CD14-positive monocyte (primary cell): ENCODE data around the gene PITPNM2. TPM values are rescaled to one million over a fixed set of nuclear protein-coding genes. Genes with fewer than 3 reads are reported as not detected.

ENCODE experiments used
- DNase-seq, 3 donors: peaks; one replicate each; pipeline ENCODE4 v3.0.0-alpha.2; 2011 to 2022
- H2AFZ ChIP-seq: 2 replicates; pipeline ENCODE4 v1.6.0; 2012; ENCODE audit warnings: mild to moderate bottlenecking, low read depth, low read length, inconsistent platforms; ENCODE audit not compliant: insufficient read depth, poor library complexity, severe bottlenecking
- H3K27ac ChIP-seq, 2 donors: 1 replicate in 1 of 2; 2 replicates in 1 of 2; pipeline ENCODE4 v1.5.1; 2012 to 2013; ENCODE audit warnings: low read length in 2 of 2, control low read depth in 1 of 2, inconsistent platforms in 1 of 2, low read depth in 1 of 2, mild to moderate bottlenecking in 1 of 2
- H3K27me3 ChIP-seq, 2 donors: one replicate each; pipeline versions ENCODE4 v1.6.0 to v1.6.1; 2011 to 2013; ENCODE audit warnings: low read length in 2 of 2; ENCODE audit not compliant: control insufficient read depth in 2 of 2, insufficient read depth in 2 of 2
- H3K36me3 ChIP-seq, 2 donors: replicated peaks in 1 of 2; 1 replicate in 1 of 2; 2 replicates in 1 of 2; pipeline versions ENCODE4 v1.5.1 to v1.6.1; 2012 to 2013; ENCODE audit warnings: low read length in 2 of 2, control low read depth in 1 of 2, inconsistent platforms in 1 of 2, mild to moderate bottlenecking in 1 of 2; ENCODE audit not compliant: insufficient read depth in 2 of 2, control insufficient read depth in 1 of 2
- H3K4me1 ChIP-seq, 2 donors: 1 replicate in 1 of 2; 2 replicates in 1 of 2; pipeline versions ENCODE4 v1.5.1 to v1.6.1; 2012 to 2013; ENCODE audit warnings: low read length in 2 of 2, control low read depth in 1 of 2, inconsistent platforms in 1 of 2, mild to moderate bottlenecking in 1 of 2, moderate library complexity in 1 of 2; ENCODE audit not compliant: insufficient read depth in 2 of 2, control insufficient read depth in 1 of 2
- H3K4me2 ChIP-seq: replicated peaks from 2 replicates; pipeline ENCODE3; 2012; ENCODE audit warnings: low read length, moderate library complexity, mild to moderate bottlenecking; ENCODE audit not compliant: poor library complexity, severe bottlenecking; ENCODE audit errors: extremely low read depth
- H3K4me3 ChIP-seq, 3 experiments: fragments of 200-600 bp in 1 of 3; sonication (generic) in 1 of 3; replicated peaks in 1 of 3; 1 replicate in 2 of 3; 2 replicates in 1 of 3; pipeline ENCODE4 v1.5.1; 2011 to 2013; ENCODE audit warnings: low read length in 3 of 3, mild to moderate bottlenecking in 3 of 3, control low read depth in 2 of 3, low read depth in 2 of 3, inconsistent platforms in 1 of 3, moderate library complexity in 1 of 3
- H3K79me2 ChIP-seq: 2 replicates; pipeline ENCODE4 v1.6.0; 2012; ENCODE audit warnings: mild to moderate bottlenecking, control low read depth, inconsistent platforms, low read length, moderate library complexity; ENCODE audit not compliant: insufficient read depth
- H3K9ac ChIP-seq: 2 replicates; pipeline ENCODE4 v1.6.0; 2017; ENCODE audit warnings: low read length, mild to moderate bottlenecking; ENCODE audit not compliant: insufficient read depth, poor library complexity, severe bottlenecking
- H3K9me3 ChIP-seq, 2 donors: replicated peaks in 1 of 2; 1 replicate in 1 of 2; 2 replicates in 1 of 2; pipeline versions ENCODE4 v1.5.1 to v1.6.1; 2012 to 2013; ENCODE audit warnings: low read length in 2 of 2, control low read depth in 1 of 2; ENCODE audit not compliant: control insufficient read depth in 1 of 2, insufficient read depth in 1 of 2
- H4K20me1 ChIP-seq: 2 replicates; pipeline ENCODE4 v1.6.0; 2012; ENCODE audit warnings: mild to moderate bottlenecking, low read length, control low read depth, moderate library complexity; ENCODE audit not compliant: insufficient read depth
- H3K27ac Mint-ChIP-seq, 7 donors: one replicate each; pipeline ENCODE4 v1.8.0; 2020; ENCODE audit warnings: mild to moderate bottlenecking in 7 of 7, mixed read lengths in 7 of 7, moderate library complexity in 6 of 7, inconsistent platforms in 2 of 7
- H3K27me3 Mint-ChIP-seq, 3 donors: one replicate each; pipeline ENCODE4 v1.8.0; 2021 to 2022; ENCODE audit warnings: low read depth in 3 of 3, mild to moderate bottlenecking in 3 of 3, mixed read lengths in 3 of 3, moderate library complexity in 3 of 3, inconsistent platforms in 1 of 3
- H3K36me3 Mint-ChIP-seq, 2 donors: one replicate each; pipeline ENCODE4 v1.8.0; 2020; ENCODE audit warnings: mixed read lengths in 2 of 2, inconsistent platforms in 1 of 2, mild to moderate bottlenecking in 1 of 2
- H3K4me1 Mint-ChIP-seq: one replicate; pipeline ENCODE4 v1.8.0; 2020; ENCODE audit warnings: mild to moderate bottlenecking, mixed read lengths
- H3K4me3 Mint-ChIP-seq, 2 donors: one replicate each; pipeline ENCODE4 v1.8.0; 2020; ENCODE audit warnings: mild to moderate bottlenecking in 2 of 2, mixed read lengths in 2 of 2, moderate library complexity in 1 of 2
- H3K9me3 Mint-ChIP-seq, 7 donors: one replicate each; pipeline ENCODE4 v1.8.0; 2020 to 2022; ENCODE audit warnings: mixed read lengths in 7 of 7, mild to moderate bottlenecking in 6 of 7, moderate library complexity in 6 of 7, inconsistent platforms in 2 of 7
- CTCF ChIP-seq: fragments of 200-600 bp; IDR thresholded peaks from one replicate; pipeline ENCODE4 v1.8.0; 2022; ENCODE audit warnings: antibody characterized with exemption, mild to moderate bottlenecking
- WGBS: methylation state at CpG from one replicate; pipeline ENCODE4 v1.1.5; 2013; ENCODE audit warnings: missing lambda C conversion rate; ENCODE audit not compliant: insufficient coverage; 5-methylcytosine and 5-hydroxymethylcytosine counted together
- intact Hi-C, 2 donors: fragments of 100-400 bp; cut with micrococcal nuclease; formaldehyde crosslinking; loops; one replicate each; pipeline versions ENCODE4 v1.15.0 to v1.15.1; 2023
- polyA plus RNA-seq, 3 donors: library from polyadenylated mRNA; depleted of rRNA in 1 of 3; unstranded in 2 of 3; stranded (reverse) in 1 of 3; fragments of 300-500 nt in 2 of 3; fragments of >200 nt in 1 of 3; fragmentation: Illumina TruSeq in 2 of 3; gene quantifications; 1 replicate in 2 of 3; 2 replicates in 1 of 3; pipeline ENCODE4 v1.2.3, GENCODE V29; 2012 to 2021

Gene PITPNM2
- polyA plus RNA-seq, 3 donors, result 0.08 to 0.67 TPM; not detected in 1

DNA sequence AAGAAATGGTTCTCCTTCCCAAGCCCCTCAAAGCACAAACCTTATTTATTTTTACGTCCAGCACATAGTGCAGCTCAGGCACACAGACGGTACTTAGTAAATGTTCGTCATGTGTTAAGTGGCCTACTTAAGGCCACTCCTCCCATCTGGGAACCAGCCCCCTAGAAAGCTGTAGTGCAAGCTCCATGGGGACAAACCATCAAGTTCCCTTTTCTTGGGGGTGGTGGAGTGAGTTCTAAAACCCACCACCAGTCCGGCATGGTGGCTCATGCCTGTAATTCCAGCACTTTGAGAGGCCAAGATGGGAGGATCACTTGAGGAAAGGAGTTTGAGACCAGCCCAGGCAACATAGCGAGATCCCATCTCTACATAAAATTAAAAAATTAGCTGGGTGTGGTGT is 49.4 kb downstream of the PITPNM2 start:
- no peak for TF ChIP-seq CTCF
- no CpG with 5 or more reads among the region's 5 CpGs for WGBS
- intact Hi-C loops, result no loop called here
- Histone ChIP-seq H3K36me3 (no peaks in the 10 kb centered on the region), H3K27me3 (no peaks in the 10 kb centered on the region), H3K4me3 (no peak overlapping the region), H3K27ac (no peak overlapping the region), H3K79me2 (no peaks in the 10 kb centered on the region), H3K4me1 (peaks cover 17 to 18% of the 10 kb centered on the region in 2 donors), H3K4me2 (no peak overlapping the region), H3K9ac (no peak overlapping the region), H4K20me1 (no peaks in the 10 kb centered on the region), H3K9me3 (no peaks in the 10 kb centered on the region), H2AFZ (no peak overlapping the region)
- peaks cover 0 to 2% (median 0%) of the 10 kb centered on the region in 7 donors for H3K9me3 Mint-ChIP-seq
- H3K4me1 Mint-ChIP-seq, result peaks cover 20% of the 10 kb centered on the region
- peaks cover 0 to 4% of the 10 kb centered on the region in 2 donors for H3K36me3 Mint-ChIP-seq
- no peak overlapping the region for H3K4me3 Mint-ChIP-seq
- DNase-seq, result no peak
- H3K27me3 Mint-ChIP-seq, result peaks cover under 1 to 3% (median 2%) of the 10 kb centered on the region in 3 donors
- H3K27ac Mint-ChIP-seq, result no peak overlapping the region

Other genes with a start within 250 kb of the PITPNM2 start
- gene ABCB9, start 184.6 kb downstream of the PITPNM2 start, polyA plus RNA-seq, result 1 to 10 TPM in 1 of 3 donors, under 1 TPM in 2; 0.14 to 1.2 (median 0.22) TPM
- gene OGFOD2, start 175.8 kb downstream of the PITPNM2 start, polyA plus RNA-seq, result 10 to 100 TPM; 13.0 to 30.3 (median 13.6) TPM
- 100 to 1,000 TPM; 152 to 268 (median 167) TPM for gene ARL6IP4, start 170.4 kb downstream of the PITPNM2 start, polyA plus RNA-seq
- 10 to 100 TPM in 1 of 3 donors, 1 to 10 TPM in 2; 6.3 to 14.1 (median 9.2) TPM for gene MPHOSPH9, start 82.1 kb upstream of the PITPNM2 start, polyA plus RNA-seq
- gene MTRFR, start 82.3 kb upstream of the PITPNM2 start, polyA plus RNA-seq, result 1 to 10 TPM; 1.7 to 2.1 (median 1.7) TPM
- 10 to 100 TPM; 44.5 to 68.4 (median 58.4) TPM for gene CDK2AP1, start 120.8 kb upstream of the PITPNM2 start, polyA plus RNA-seq
- gene SBNO1, start 213.8 kb upstream of the PITPNM2 start, polyA plus RNA-seq, result 10 to 100 TPM in 2 of 3 donors, 1 to 10 TPM in 1; 5.6 to 16.9 (median 11.4) TPM
- gene KMT5A, start 233.0 kb upstream of the PITPNM2 start, polyA plus RNA-seq, result 10 to 100 TPM in 1 of 3 donors, 1 to 10 TPM in 1, under 1 TPM in 1; 0.81 to 20.3 (median 2.6) TPM